ENCODE data around the gene NTRK2.

Gene NTRK2

GRCh38 chr9:84722388-84722989 lies 53.0 kb downstream of the NTRK2 start:
- DNase-seq (ENCODE audit: low read depth): no peak
- TF ChIP-seq CTCF (IDR thresholded peaks at IDR 0.05; ENCODE audit: low read depth, low read length, missing control alignments): no peak
- H3K4me3 ChIP-seq (ENCODE audit: low read depth, low read length): no peak overlapping the region

GRCh38 chr9:84723426-84723825 lies 53.9 kb downstream of the NTRK2 start:
- no peak for TF ChIP-seq CTCF (IDR thresholded peaks at IDR 0.05; ENCODE audit: low read depth, low read length, missing control alignments)
- H3K4me3 ChIP-seq (ENCODE audit: low read depth, low read length): no peak overlapping the region
- no peak for DNase-seq (ENCODE audit: low read depth)

GRCh38 chr9:84731696-84732095 lies 62.2 kb downstream of the NTRK2 start:
- no peak for TF ChIP-seq CTCF (IDR thresholded peaks at IDR 0.05; ENCODE audit: low read depth, low read length, missing control alignments)
- no peak for DNase-seq (ENCODE audit: low read depth)
- H3K4me3 ChIP-seq (ENCODE audit: low read depth, low read length): no peak overlapping the region

GRCh38 chr9:84736081-84736480 lies 66.6 kb downstream of the NTRK2 start:
- no peak overlapping the region for H3K4me3 ChIP-seq (ENCODE audit: low read depth, low read length)
- no peak for TF ChIP-seq CTCF (IDR thresholded peaks at IDR 0.05; ENCODE audit: low read depth, low read length, missing control alignments)
- no peak for DNase-seq (ENCODE audit: low read depth)

GRCh38 chr9:84736536-84736935 lies 67.0 kb downstream of the NTRK2 start:
- TF ChIP-seq CTCF (IDR thresholded peaks at IDR 0.05; ENCODE audit: low read depth, low read length, missing control alignments): no peak
- no peak for DNase-seq (ENCODE audit: low read depth)

GRCh38 chr9:84738353-84738752 lies 68.8 kb downstream of the NTRK2 start:
- DNase-seq (ENCODE audit: low read depth): no peak
- H3K4me3 ChIP-seq (ENCODE audit: low read depth, low read length): no peak overlapping the region
- no peak for TF ChIP-seq CTCF (IDR thresholded peaks at IDR 0.05; ENCODE audit: low read depth, low read length, missing control alignments)

More at GRCh38 chr9:84736536-84736935, 67.0 kb downstream of the NTRK2 start:
- no peak overlapping the region for H3K4me3 ChIP-seq (ENCODE audit: low read depth, low read length)

GRCh38 chr9:84742261-84742660 lies 72.7 kb downstream of the NTRK2 start:
- no peak overlapping the region for H3K4me3 ChIP-seq (ENCODE audit: low read depth, low read length)
- no peak for DNase-seq (ENCODE audit: low read depth)
- TF ChIP-seq CTCF (IDR thresholded peaks at IDR 0.05; ENCODE audit: low read depth, low read length, missing control alignments): no peak

All from GM12864 (cell line).